ENCODE measurements around the gene C6orf132. TPM values are rescaled to one million over a fixed set of nuclear protein-coding genes. Genes with fewer than 3 reads are reported as not detected.
A peak's percentile ranks its signal among the peaks of the same experiment; 100 is the strongest.

C6orf132 gene
- total and polyA plus RNA-seq, 2 of the 4 experiments (the other 2 are of a cell fraction), result 0.72 to 1.7 TPM

DNA sequence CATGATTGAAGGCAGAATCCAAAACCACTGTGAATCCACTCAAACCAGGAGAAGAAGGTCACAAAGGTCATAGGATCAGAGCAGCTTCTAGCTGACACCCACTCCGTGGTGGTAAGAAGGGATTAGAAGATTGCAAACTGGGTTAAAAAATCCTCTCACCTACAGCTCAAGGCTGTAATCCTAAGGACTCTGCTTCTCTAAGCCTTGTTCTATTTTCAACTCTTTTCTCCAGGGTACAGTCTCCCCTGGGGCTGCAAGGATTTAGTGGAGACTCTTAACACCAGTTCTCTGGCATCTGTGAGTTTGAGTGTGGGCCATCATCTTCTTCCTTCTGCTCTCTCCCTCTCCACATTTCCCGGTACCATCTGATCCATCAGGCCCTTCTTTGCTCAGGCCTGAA is 30.7 kb upstream of the C6orf132 start, which contains the start of gene GUCA1A:
Gene GUCA1A, plus strand, starts transcription at position 264 of the 400 bp plus-strand sequence. CDS start 250 bp downstream, outside the sequence.
- H3K18ac ChIP-seq (ENCODE audit: low read depth, low read length), result no peak within 1 kb of the TSS
- peak within 1 kb of the TSS; percentile 10 for H2AFZ ChIP-seq (replicated peaks; ENCODE audit: low read length, poor library complexity)
- BruUV-seq (replicated peaks), result no TSS peak
- ChIA-PET POLR2A (ENCODE audit: unreplicated experiment) (no interaction called here), CTCF (interaction anchor here (1.2 kb wide), 1 partner anchor 41 kb away, joined by 3 read pairs; no protein-coding TSS in a partner anchor)
- no peak within 1 kb of the TSS for H2AK9ac ChIP-seq (replicated peaks; ENCODE audit: low read depth, low read length, poor library complexity)
- H3K9ac ChIP-seq (ENCODE audit: low read depth, low read length), result no peak within 1 kb of the TSS
- dilution Hi-C loops (cut with HindIII; ENCODE audit: low sequenced_read_pairs, unreplicated experiment) (no loop called here), in situ Hi-C loops (cut with MboI; ENCODE audit: low sequenced_read_pairs) (no loop called here), intact Hi-C loops (cut with micrococcal nuclease) (no loop called here)
- no peak within 1 kb of the TSS for H3K14ac ChIP-seq (replicated peaks; ENCODE audit: low read depth, low read length)
- H3K4ac ChIP-seq (ENCODE audit: low read depth, low read length), result no peak within 1 kb of the TSS
- H4K20me1 ChIP-seq (ENCODE audit: insufficient read depth, low read length), result no peaks in the 10 kb centered on the region
- no peaks in the 10 kb centered on the region for H3K9me3 ChIP-seq (ENCODE audit: control insufficient read depth, insufficient read depth, low read length)
- no peaks in the 10 kb centered on the region for H3K9me1 ChIP-seq (ENCODE audit: insufficient read depth, low read length)
- H4K5ac ChIP-seq (ENCODE audit: low read depth, low read length), result no peak within 1 kb of the TSS
- H2BK20ac ChIP-seq (ENCODE audit: low read depth, low read length), result no peak within 1 kb of the TSS
- H3K4me1 ChIP-seq (ENCODE audit: control insufficient read depth, insufficient read depth, low read length), result no peaks in the 10 kb centered on the region
- no peak for ATAC-seq (ENCODE audit: low read depth)
- no peaks in the 10 kb centered on the region for H3K36me3 ChIP-seq (ENCODE audit: control insufficient read depth, insufficient read depth, low read length)
- no peak within 1 kb of the TSS for H3K4me2 ChIP-seq (ENCODE audit: low read depth, low read length)
- no peak within 1 kb of the TSS for H4K91ac ChIP-seq (ENCODE audit: insufficient read depth, low read depth, low read length)
- no peak within 1 kb of the TSS for H2BK5ac ChIP-seq (ENCODE audit: low read depth, low read length, poor library complexity, severe bottlenecking)
- H3K23ac ChIP-seq (ENCODE audit: low read depth, low read length), result no peak within 1 kb of the TSS
- H3K4me3 ChIP-seq (ENCODE audit: insufficient read depth, low read depth, low read length), result no peak within 1 kb of the TSS
- WGBS, 2 experiments (ENCODE audit: extremely low coverage in 2 of 2, insufficient read length in 1 of 2), result no CpG with 5 or more reads among the region's 2 CpGs
- no peaks in the 10 kb centered on the region for H3K27me3 ChIP-seq (ENCODE audit: control insufficient read depth, insufficient read depth, low read length)
- DNase-seq, result no peak
- no peak within 1 kb of the TSS for H2AK5ac ChIP-seq (ENCODE audit: low read depth, low read length)
- H3K27ac ChIP-seq (ENCODE audit: insufficient read depth, low read length), result no peak within 1 kb of the TSS
- no peak within 1 kb of the TSS for H3K56ac ChIP-seq (ENCODE audit: extremely low read depth, insufficient read depth, low read length)
- H3K79me1 ChIP-seq (ENCODE audit: low read depth in 1 of 2, low read length in 2 of 2), result no peaks in the 10 kb centered on the region
- H2BK120ac ChIP-seq (ENCODE audit: low read depth, low read length), result no peak within 1 kb of the TSS
- TF ChIP-seq FOS (IDR thresholded peaks at IDR 0.05; ENCODE audit: low read depth, low read length) (no peak), NFE2L2 (IDR thresholded peaks at IDR 0.05; ENCODE audit: low read depth, low read length) (no peak), BHLHE40 (IDR thresholded peaks at IDR 0.05; ENCODE audit: low read depth, low read length) (no peak), MAFK (IDR thresholded peaks at IDR 0.05; ENCODE audit: low read depth, low read length) (no peak), CEBPB (IDR thresholded peaks at IDR 0.05; ENCODE audit: low read depth, low read length) (no peak), RFX5 (IDR thresholded peaks at IDR 0.05; ENCODE audit: low read depth, low read length) (no peak), MXI1 (IDR thresholded peaks at IDR 0.05; ENCODE audit: borderline replicate concordance, low read depth, low read length) (no peak), RCOR1 (IDR thresholded peaks at IDR 0.05; ENCODE audit: insufficient replicate concordance, low read length) (no peak), POLR2A (IDR thresholded peaks at IDR 0.05; ENCODE audit: low read depth, low read length) (no peak), CHD1 (IDR thresholded peaks at IDR 0.05; ENCODE audit: low read depth, low read length) (no peak)
- TF ChIP-seq, protein P1, sequence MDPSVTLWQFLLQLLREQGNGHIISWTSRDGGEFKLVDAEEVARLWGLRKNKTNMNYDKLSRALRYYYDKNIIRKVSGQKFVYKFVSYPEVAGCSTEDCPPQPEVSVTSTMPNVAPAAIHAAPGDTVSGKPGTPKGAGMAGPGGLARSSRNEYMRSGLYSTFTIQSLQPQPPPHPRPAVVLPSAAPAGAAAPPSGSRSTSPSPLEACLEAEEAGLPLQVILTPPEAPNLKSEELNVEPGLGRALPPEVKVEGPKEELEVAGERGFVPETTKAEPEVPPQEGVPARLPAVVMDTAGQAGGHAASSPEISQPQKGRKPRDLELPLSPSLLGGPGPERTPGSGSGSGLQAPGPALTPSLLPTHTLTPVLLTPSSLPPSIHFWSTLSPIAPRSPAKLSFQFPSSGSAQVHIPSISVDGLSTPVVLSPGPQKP (IDR thresholded peaks at IDR 0.05; ENCODE audit: borderline replicate concordance, low read depth, low read length), result no peak
- TF ChIP-seq, protein P2, sequence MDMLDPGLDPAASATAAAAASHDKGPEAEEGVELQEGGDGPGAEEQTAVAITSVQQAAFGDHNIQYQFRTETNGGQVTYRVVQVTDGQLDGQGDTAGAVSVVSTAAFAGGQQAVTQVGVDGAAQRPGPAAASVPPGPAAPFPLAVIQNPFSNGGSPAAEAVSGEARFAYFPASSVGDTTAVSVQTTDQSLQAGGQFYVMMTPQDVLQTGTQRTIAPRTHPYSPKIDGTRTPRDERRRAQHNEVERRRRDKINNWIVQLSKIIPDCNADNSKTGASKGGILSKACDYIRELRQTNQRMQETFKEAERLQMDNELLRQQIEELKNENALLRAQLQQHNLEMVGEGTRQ (IDR thresholded peaks at IDR 0.05; ENCODE audit: low read depth, low read length), result no peak
- no peak within 1 kb of the TSS for H2BK15ac ChIP-seq (ENCODE audit: low read depth, low read length)
- H4K8ac ChIP-seq (ENCODE audit: low read depth in 2 of 2, low read length in 2 of 2), result no peak within 1 kb of the TSS

Measured in IMR-90 (cell line).